ENCODE results near the gene B3GALT4. TPM values are rescaled to one million over a fixed set of nuclear protein-coding genes. Genes with fewer than 3 reads are reported as not detected.
A peak's percentile ranks its signal among the peaks of the same experiment; 100 is the strongest.

Gene B3GALT4
- total and polyA plus RNA-seq, 4 experiments from 2014 or later, result 22.2 to 46.7 (median 36.9) TPM

GRCh38 chr6:33313105-33313708 lies 36.3 kb downstream of the B3GALT4 start:
- H3K27ac ChIP-seq (ENCODE audit: low read depth, low read length), result peak overlapping the region; percentile 99
- peaks cover 20 to 54% of the 10 kb centered on the region in 2 donors for H3K36me3 Mint-ChIP-seq
- peak overlapping the region; percentile 97 to 100 (median 99) for H3K27ac Mint-ChIP-seq
- H3K4me1 Mint-ChIP-seq, result peaks cover 26 to 78% (median 54%) of the 10 kb centered on the region in 4 donors
- ChIA-PET POLR2A (ENCODE audit: partially characterized antibody) (interaction anchor here (0.7 to 6.4 kb wide), 19 partner anchors 8 to 342 kb away, joined by 3 to 99 read pairs (median 5); partner anchors contain the start of genes B3GALT4, KIFC1, PFDN6 and RGL2), CTCF (ENCODE audit: partially characterized antibody) (interaction anchor here (0.7 to 4.3 kb wide), 6 partner anchors 8 to 42 kb away, joined by 3 to 35 read pairs (median 6); partner anchors contain the start of genes B3GALT4, PFDN6, RGL2 and RPS18)
- intact Hi-C loops (cut with micrococcal nuclease), result loop anchor here (1.0 to 2.0 kb wide), 2 partner anchors 36 to 108 kb away; partner anchors contain the start of genes B3GALT4 and HSD17B8
- no peaks in the 10 kb centered on the region for H3K27me3 ChIP-seq (ENCODE audit: insufficient read depth, low read length)
- H3K27me3 Mint-ChIP-seq, result no peaks in the 10 kb centered on the region
- peaks cover 72% of the 10 kb centered on the region for H3K4me1 ChIP-seq (ENCODE audit: insufficient read depth, low read length)
- peaks cover 0 to 1% (median 0%) of the 10 kb centered on the region in 8 donors for H3K9me3 Mint-ChIP-seq
- H3K4me3 Mint-ChIP-seq, result peak overlapping the region; percentile 98 to 99 (median 98)
- peaks cover 6% of the 10 kb centered on the region for H3K36me3 ChIP-seq (ENCODE audit: insufficient read depth, low read length)
- DNase-seq, result peak in 3 of 5 donors; percentile 22 to 61 (median 33)
- peak overlapping the region; percentile 83 to 95 for H3K4me3 ChIP-seq (ENCODE audit: low read length in 2 of 2)
- H3K9me3 ChIP-seq (ENCODE audit: control insufficient read depth in 1 of 2, low read length in 2 of 2), result no peaks in the 10 kb centered on the region

GRCh38 chr6:33313709-33314514 lies 37.0 kb downstream of the B3GALT4 start, which contains the start of gene TAPBP:
TSS of gene TAPBP (minus strand) at chr6:33314078. CDS start at chr6:33314041, 37 bp downstream.
- Mint-ChIP-seq H3K27me3 (no peaks in the 10 kb centered on the region), H3K9me3 (peaks cover 0 to 1% (median 0%) of the 10 kb centered on the region in 8 donors), H3K36me3 (peaks cover 20 to 54% of the 10 kb centered on the region in 2 donors), H3K27ac (peak within 1 kb of the TSS; percentile 97 to 100 (median 99)), H3K4me3 (peak within 1 kb of the TSS; percentile 98 to 99 (median 98)), H3K4me1 (peaks cover 25 to 79% (median 53%) of the 10 kb centered on the region in 4 donors)
- H3K9me3 ChIP-seq (ENCODE audit: control insufficient read depth in 1 of 2, low read length in 2 of 2), result no peaks in the 10 kb centered on the region
- H3K4me3 ChIP-seq (ENCODE audit: low read length in 2 of 2), result peak within 1 kb of the TSS; percentile 83 to 95
- peaks cover 72% of the 10 kb centered on the region for H3K4me1 ChIP-seq (ENCODE audit: insufficient read depth, low read length)
- peak within 1 kb of the TSS; percentile 99 for H3K27ac ChIP-seq (ENCODE audit: low read depth, low read length)
- intact Hi-C loops (cut with micrococcal nuclease), result loop anchor here (1.0 to 2.0 kb wide), 5 partner anchors 9 to 109 kb away; partner anchors contain the start of genes B3GALT4 and HSD17B8
- CTCF ChIA-PET (ENCODE audit: partially characterized antibody), result interaction anchor here (0.7 to 4.3 kb wide), 4 partner anchors 14 to 42 kb away, joined by 3 to 35 read pairs (median 13); partner anchors contain the start of genes PFDN6, RGL2, RPS18 and VPS52
- no peaks in the 10 kb centered on the region for H3K27me3 ChIP-seq (ENCODE audit: insufficient read depth, low read length)
- peak; percentile 86 to 96 (median 88) for DNase-seq
- peaks cover 6% of the 10 kb centered on the region for H3K36me3 ChIP-seq (ENCODE audit: insufficient read depth, low read length)
- POLR2A ChIA-PET (ENCODE audit: partially characterized antibody), result interaction anchor here (0.7 to 6.4 kb wide), 19 partner anchors 7 to 343 kb away, joined by 3 to 99 read pairs (median 5); partner anchors contain the start of genes B3GALT4, KIFC1, PFDN6 and RGL2

- peak overlapping the region; percentile 98 to 99 (median 98) for H3K4me3 Mint-ChIP-seq
- peaks cover 28 to 85% (median 57%) of the 10 kb centered on the region in 4 donors for H3K4me1 Mint-ChIP-seq
- peak overlapping the region; percentile 97 to 100 (median 99) for H3K27ac Mint-ChIP-seq
- Histone ChIP-seq H3K27ac (ENCODE audit: low read depth, low read length) (peak overlapping the region; percentile 99), H3K4me1 (ENCODE audit: insufficient read depth, low read length) (peaks cover 76% of the 10 kb centered on the region), H3K9me3 (ENCODE audit: control insufficient read depth in 1 of 2, low read length in 2 of 2) (no peaks in the 10 kb centered on the region), H3K36me3 (ENCODE audit: insufficient read depth, low read length) (peaks cover 12% of the 10 kb centered on the region), H3K4me3 (ENCODE audit: low read length in 2 of 2) (peak overlapping the region; percentile 8 to 83), H3K27me3 (ENCODE audit: insufficient read depth, low read length) (no peaks in the 10 kb centered on the region)
- POLR2A ChIA-PET (ENCODE audit: partially characterized antibody), result interaction anchor here (0.8 to 1.0 kb wide), 2 partner anchors 43 to 343 kb away, joined by 3 read pairs; partner anchors contain the start of genes RPS18 and VPS52
- H3K36me3 Mint-ChIP-seq, result peaks cover 26 to 58% of the 10 kb centered on the region in 2 donors
- DNase-seq, result peak; percentile 71 to 93 (median 80)
- no peaks in the 10 kb centered on the region for H3K27me3 Mint-ChIP-seq
- H3K9me3 Mint-ChIP-seq, result peaks cover 0 to 1% (median 0%) of the 10 kb centered on the region in 8 donors
- intact Hi-C loops (cut with micrococcal nuclease), result loop anchor here (1.0 kb wide), 3 partner anchors 9 to 31 kb away; no protein-coding TSS in a partner anchor
- CTCF ChIA-PET (ENCODE audit: partially characterized antibody), result no interaction called here
Measured at GRCh38 chr6:33314515-33314942, 37.6 kb downstream of the B3GALT4 start.

GRCh38 chr6:33314943-33315792 lies 38.2 kb downstream of the B3GALT4 start:
- peaks cover 18% of the 10 kb centered on the region for H3K36me3 ChIP-seq (ENCODE audit: insufficient read depth, low read length)
- H3K4me1 ChIP-seq (ENCODE audit: insufficient read depth, low read length), result peaks cover 76% of the 10 kb centered on the region
- H3K27me3 ChIP-seq (ENCODE audit: insufficient read depth, low read length), result no peaks in the 10 kb centered on the region
- Mint-ChIP-seq H3K27me3 (no peaks in the 10 kb centered on the region), H3K9me3 (peaks cover 0 to 1% (median 0%) of the 10 kb centered on the region in 8 donors), H3K4me1 (peaks cover 32 to 91% (median 60%) of the 10 kb centered on the region in 4 donors), H3K36me3 (peaks cover 32 to 64% of the 10 kb centered on the region in 2 donors), H3K4me3 (peak overlapping the region; percentile 98 to 99 (median 98)), H3K27ac (peak overlapping the region; percentile 97 to 100 (median 99))
- intact Hi-C loops (cut with micrococcal nuclease), result loop anchor here (1.0 kb wide), 3 partner anchors 8 to 30 kb away; no protein-coding TSS in a partner anchor
- no peak for DNase-seq
- no peaks in the 10 kb centered on the region for H3K9me3 ChIP-seq (ENCODE audit: control insufficient read depth in 1 of 2, low read length in 2 of 2)
- H3K27ac ChIP-seq (ENCODE audit: low read depth, low read length), result peak overlapping the region; percentile 99
- POLR2A ChIA-PET (ENCODE audit: partially characterized antibody), result interaction anchor here (0.8 to 4.1 kb wide), 4 partner anchors 17 to 344 kb away, joined by 3 to 81 read pairs (median 22); partner anchors contain the start of genes B3GALT4, RGL2, RPS18 and VPS52
- peak overlapping the region in 1 of 2 donors; percentile 83 for H3K4me3 ChIP-seq (ENCODE audit: low read length in 2 of 2)
- CTCF ChIA-PET (ENCODE audit: partially characterized antibody), result interaction anchor here (5.9 kb wide), 1 partner anchor 30 kb away, joined by 47 read pairs; no protein-coding TSS in a partner anchor

GRCh38 chr6:33315793-33316602 lies 39.1 kb downstream of the B3GALT4 start:
- Histone ChIP-seq H3K27ac (ENCODE audit: low read depth, low read length) (peak overlapping the region; percentile 99), H3K4me3 (ENCODE audit: low read length in 2 of 2) (no peak overlapping the region), H3K4me1 (ENCODE audit: insufficient read depth, low read length) (peaks cover 76% of the 10 kb centered on the region), H3K27me3 (ENCODE audit: insufficient read depth, low read length) (no peaks in the 10 kb centered on the region), H3K9me3 (ENCODE audit: control insufficient read depth in 1 of 2, low read length in 2 of 2) (no peaks in the 10 kb centered on the region), H3K36me3 (ENCODE audit: insufficient read depth, low read length) (peaks cover 27% of the 10 kb centered on the region)
- intact Hi-C loops (cut with micrococcal nuclease), result loop anchor here (2.0 kb wide), 1 partner anchor 345 kb away; no protein-coding TSS in a partner anchor
- Mint-ChIP-seq H3K9me3 (peaks cover 0 to 1% (median 0%) of the 10 kb centered on the region in 8 donors), H3K27ac (peak overlapping the region; percentile 97 to 99 (median 99)), H3K36me3 (peaks cover 38 to 70% of the 10 kb centered on the region in 2 donors), H3K4me1 (peaks cover 36 to 97% (median 62%) of the 10 kb centered on the region in 4 donors), H3K27me3 (no peaks in the 10 kb centered on the region), H3K4me3 (peak overlapping the region; percentile 17 to 100 (median 73))
- POLR2A ChIA-PET (ENCODE audit: partially characterized antibody), result interaction anchor here (2.2 to 4.1 kb wide), 5 partner anchors 15 to 44 kb away, joined by 6 to 81 read pairs (median 39); partner anchors contain the start of genes B3GALT4, PFDN6, RGL2 and RPS18
- no peak for DNase-seq
- CTCF ChIA-PET (ENCODE audit: partially characterized antibody), result interaction anchor here (5.9 kb wide), 1 partner anchor 29 kb away, joined by 47 read pairs; no protein-coding TSS in a partner anchor

All from CD4-positive, alpha-beta memory T cell (primary cell).